PC-3 (cell line): Measurements from ENCODE around the gene MRPS34. TPM values are rescaled to one million over a fixed set of nuclear protein-coding genes. Genes with fewer than 3 reads are reported as not detected.

ENCODE experiments used
- ATAC-seq: fragments of 200-7000 bp; cut with Tn5 transposase; 2 replicates; pipeline ENCODE4 v1.9.1; 2020; ENCODE audit warnings: mild to moderate bottlenecking, moderate library complexity
- BruUV-seq: library from RNA; stranded (reverse); fragments of 400-500 nt; replicated peaks from 2 replicates; lab custom pipeline; 2021; lab: Mats Ljungman, UMichigan
- CTCF ChIA-PET: fragments of 300-600 bp; sonication (Branson Sonifier 250); formaldehyde crosslinking; loops from one replicate; lab custom pipeline; 2022; ENCODE audit warnings: antibody characterized with exemption; lab: Charles Lee
- POLR2A ChIA-PET: fragments of 300-600 bp; sonication (Branson Sonifier 250); formaldehyde crosslinking; loops from one replicate; lab custom pipeline; 2022; ENCODE audit warnings: antibody characterized with exemption; ENCODE audit not compliant: unreplicated experiment; lab: Charles Lee
- DNase-seq: peaks from one replicate; pipeline ENCODE4 v3.0.0-alpha.2; 2015
- H2AFZ ChIP-seq: fragments of 300-600 bp; sonication (generic); 2 replicates; pipeline ENCODE4 v1.6.0; 2016; ENCODE audit warnings: antibody characterized with exemption, low read length
- H3F3A ChIP-seq: fragments of 300-600 bp; sonication (generic); one replicate; pipeline ENCODE4 v1.6.0; 2017; ENCODE audit warnings: antibody characterized with exemption, low read length, control low read depth, mild to moderate bottlenecking; ENCODE audit not compliant: unreplicated experiment
- H3K27ac ChIP-seq: fragments of 300-600 bp; sonication (generic); 2 replicates; pipeline ENCODE4 v1.5.1; 2016; ENCODE audit warnings: mild to moderate bottlenecking, low read length
- H3K27me3 ChIP-seq: fragments of 300-600 bp; sonication (generic); 2 replicates; pipeline ENCODE4 v1.6.1; 2016; ENCODE audit warnings: low read length, mixed read lengths
- H3K36me3 ChIP-seq: fragments of 300-600 bp; sonication (generic); 2 replicates; pipeline ENCODE4 v1.6.1; 2016; ENCODE audit warnings: low read depth, mixed run types, low read length, mixed read lengths
- H3K4me1 ChIP-seq: fragments of 300-600 bp; sonication (generic); 2 replicates; pipeline ENCODE4 v1.5.1; 2016; ENCODE audit warnings: low read length; ENCODE audit not compliant: insufficient read depth
- H3K4me2 ChIP-seq: fragments of 300-600 bp; sonication (generic); 2 replicates; pipeline ENCODE4 v1.6.0; 2016; ENCODE audit warnings: low read length
- H3K4me3 ChIP-seq: fragments of 300-600 bp; sonication (generic); 2 replicates; pipeline ENCODE4 v1.5.1; 2016; ENCODE audit warnings: mild to moderate bottlenecking, low read length, mixed read lengths
- H3K79me2 ChIP-seq: fragments of 300-600 bp; sonication (generic); 2 replicates; pipeline ENCODE4 v1.6.1; 2017; ENCODE audit warnings: low read length, mixed read lengths
- H3K9ac ChIP-seq: fragments of 300-600 bp; sonication (generic); 2 replicates; pipeline ENCODE4 v1.6.0; 2016; ENCODE audit warnings: mild to moderate bottlenecking, low read length
- H3K9me2 ChIP-seq: fragments of 300-600 bp; sonication (generic); replicated peaks from 2 replicates; pipeline ENCODE4 v1.6.1; 2016; ENCODE audit warnings: mixed run types, low read length, mixed read lengths
- H3K9me3 ChIP-seq: fragments of 300-600 bp; sonication (generic); 2 replicates; pipeline ENCODE4 v1.6.1; 2016; ENCODE audit warnings: low read length, mixed read lengths
- H4K20me1 ChIP-seq: fragments of 300-600 bp; sonication (generic); 2 replicates; pipeline ENCODE4 v1.6.1; 2016; ENCODE audit warnings: low read length, mixed read lengths
- CTCF ChIP-seq: fragments of 300-600 bp; sonication (generic); conservative IDR thresholded peaks from 2 replicates; pipeline ENCODE4 v1.5.1; 2017; ENCODE audit warnings: antibody characterized with exemption, low read depth, mild to moderate bottlenecking, low read length
- EZH2 ChIP-seq: fragments of 300-600 bp; sonication (generic); IDR thresholded peaks from one replicate; pipeline ENCODE4 v1.6.1; 2017; ENCODE audit warnings: antibody characterized with exemption, mild to moderate bottlenecking, low read length; ENCODE audit not compliant: unreplicated experiment
- EZH2phosphoT487 ChIP-seq: fragments of 300-600 bp; sonication (generic); IDR thresholded peaks from 2 replicates; pipeline ENCODE4 v1.6.1; 2018; ENCODE audit warnings: mild to moderate bottlenecking, antibody characterized with exemption, low read length, borderline replicate concordance
- intact Hi-C: fragments of 100-400 bp; cut with micrococcal nuclease; formaldehyde crosslinking; loops from 2 replicates; pipeline ENCODE4 v1.9.0; 2023
- total RNA-seq: library from RNA; depleted of rRNA; stranded (reverse); fragments of >200 nt; gene quantifications from 2 replicates; pipeline ENCODE4 v1.2.3, GENCODE V29; 2014

The MRPS34 gene
- total RNA-seq, 1 experiment from 2014 or later = 248 TPM

GRCh38 chr16:1818873-1819525 lies 46.1 kb upstream of the MRPS34 start:
- H3K27ac ChIP-seq = no peak overlapping the region
- H3F3A ChIP-seq = no peaks in the 10 kb centered on the region
- ATAC-seq (no peak), DNase-seq (no peak)
- POLR2A ChIA-PET = no interaction called here
- H3K36me3 ChIP-seq = peaks cover 4% of the 10 kb centered on the region; the same call in 1 of the 2 replicates
- no TSS peak for BruUV-seq
- no peaks in the 10 kb centered on the region; the same call in 1 of the 2 replicates for H3K79me2 ChIP-seq
- no peaks in the 10 kb centered on the region for H4K20me1 ChIP-seq
- no peak overlapping the region for H3K9ac ChIP-seq
- intact Hi-C loops = no loop called here
- TF ChIP-seq EZH2 = no peak
- TF ChIP-seq CTCF = no peak
- TF ChIP-seq EZH2phosphoT487 = no peak
- H3K27me3 ChIP-seq = no peaks in the 10 kb centered on the region
- H3K9me3 ChIP-seq = no peaks in the 10 kb centered on the region
- CTCF ChIA-PET = no interaction called here
- no peaks in the 10 kb centered on the region for H3K9me2 ChIP-seq
- no peak overlapping the region for H2AFZ ChIP-seq
- H3K4me3 ChIP-seq = no peak overlapping the region
- H3K4me1 ChIP-seq = peaks cover 5% of the 10 kb centered on the region; the same call in 1 of the 2 replicates
- no peak overlapping the region for H3K4me2 ChIP-seq

- Histone ChIP-seq H3K27me3 (no peaks in the 10 kb centered on the region), H3K4me3 (no peak overlapping the region), H3K27ac (no peak overlapping the region), H2AFZ (no peak overlapping the region), H4K20me1 (no peaks in the 10 kb centered on the region), H3K4me2 (no peak overlapping the region), H3K36me3 (peaks cover 4% of the 10 kb centered on the region; the same call in 1 of the 2 replicates), H3F3A (no peaks in the 10 kb centered on the region), H3K9me2 (no peaks in the 10 kb centered on the region), H3K4me1 (peaks cover 5% of the 10 kb centered on the region; the same call in 1 of the 2 replicates), H3K9ac (no peak overlapping the region), H3K79me2 (no peaks in the 10 kb centered on the region; the same call in 1 of the 2 replicates), H3K9me3 (no peaks in the 10 kb centered on the region)
- no TSS peak for BruUV-seq
- POLR2A ChIA-PET = no interaction called here
- intact Hi-C loops = no loop called here
- DNase-seq (no peak), ATAC-seq (no peak)
- CTCF ChIA-PET = no interaction called here
- no peak for TF ChIP-seq EZH2
- no peak for TF ChIP-seq CTCF
- TF ChIP-seq EZH2phosphoT487 = no peak
Observed at GRCh38 chr16:1818204-1818872, 45.4 kb upstream of the MRPS34 start.

- Histone ChIP-seq H3F3A (no peaks in the 10 kb centered on the region), H3K27me3 (no peaks in the 10 kb centered on the region), H3K4me3 (no peak overlapping the region), H3K79me2 (no peaks in the 10 kb centered on the region; the same call in 1 of the 2 replicates), H3K9me3 (no peaks in the 10 kb centered on the region), H3K9me2 (no peaks in the 10 kb centered on the region), H3K4me2 (no peak overlapping the region), H3K4me1 (peaks cover 5% of the 10 kb centered on the region; the same call in 1 of the 2 replicates), H3K27ac (no peak overlapping the region), H2AFZ (no peak overlapping the region), H3K36me3 (peaks cover 4% of the 10 kb centered on the region; the same call in 1 of the 2 replicates), H3K9ac (no peak overlapping the region), H4K20me1 (no peaks in the 10 kb centered on the region)
- no TSS peak for BruUV-seq
- CTCF ChIA-PET = no interaction called here
- intact Hi-C loops = no loop called here
- POLR2A ChIA-PET = no interaction called here
- ATAC-seq (no peak), DNase-seq (no peak)
- no peak for TF ChIP-seq CTCF
Observed at GRCh38 chr16:1817716-1818115, 44.8 kb upstream of the MRPS34 start.
